Measurements from ENCODE around the gene OSGEP.

GRCh38 chr14:20435582-20436362, 18.8 kb downstream of the OSGEP start, which contains the start of gene KLHL33:
- TF ChIP-seq CTCF (IDR thresholded peaks at IDR 0.05) (no peak), POLR2A (IDR thresholded peaks at IDR 0.05) (no peak)

Data from stomach (tissue), 4 donors.